CD14-positive monocyte (primary cell): Measurements from ENCODE around the gene LRCH1. TPM values are rescaled to one million over a fixed set of nuclear protein-coding genes. Genes with fewer than 3 reads are reported as not detected.

Source experiments
- DNase-seq, 3 donors: peaks; one replicate each; pipeline ENCODE4 v3.0.0-alpha.2; 2011 to 2022
- H2AFZ ChIP-seq: 2 replicates; pipeline ENCODE4 v1.6.0; 2012; ENCODE audit warnings: mild to moderate bottlenecking, low read depth, low read length, inconsistent platforms; ENCODE audit not compliant: insufficient read depth, poor library complexity, severe bottlenecking
- H3K27ac ChIP-seq, 2 donors: 1 replicate in 1 of 2; 2 replicates in 1 of 2; pipeline ENCODE4 v1.5.1; 2012 to 2013; ENCODE audit warnings: low read length in 2 of 2, control low read depth in 1 of 2, inconsistent platforms in 1 of 2, low read depth in 1 of 2, mild to moderate bottlenecking in 1 of 2
- H3K27me3 ChIP-seq, 2 donors: one replicate each; pipeline versions ENCODE4 v1.6.0 to v1.6.1; 2011 to 2013; ENCODE audit warnings: low read length in 2 of 2; ENCODE audit not compliant: control insufficient read depth in 2 of 2, insufficient read depth in 2 of 2
- H3K36me3 ChIP-seq, 2 donors: replicated peaks in 1 of 2; 1 replicate in 1 of 2; 2 replicates in 1 of 2; pipeline versions ENCODE4 v1.5.1 to v1.6.1; 2012 to 2013; ENCODE audit warnings: low read length in 2 of 2, control low read depth in 1 of 2, inconsistent platforms in 1 of 2, mild to moderate bottlenecking in 1 of 2; ENCODE audit not compliant: insufficient read depth in 2 of 2, control insufficient read depth in 1 of 2
- H3K4me1 ChIP-seq, 2 donors: 1 replicate in 1 of 2; 2 replicates in 1 of 2; pipeline versions ENCODE4 v1.5.1 to v1.6.1; 2012 to 2013; ENCODE audit warnings: low read length in 2 of 2, control low read depth in 1 of 2, inconsistent platforms in 1 of 2, mild to moderate bottlenecking in 1 of 2, moderate library complexity in 1 of 2; ENCODE audit not compliant: insufficient read depth in 2 of 2, control insufficient read depth in 1 of 2
- H3K4me2 ChIP-seq: replicated peaks from 2 replicates; pipeline ENCODE3; 2012; ENCODE audit warnings: low read length, moderate library complexity, mild to moderate bottlenecking; ENCODE audit not compliant: poor library complexity, severe bottlenecking; ENCODE audit errors: extremely low read depth
- H3K4me3 ChIP-seq, 3 experiments: fragments of 200-600 bp in 1 of 3; sonication (generic) in 1 of 3; replicated peaks in 1 of 3; 1 replicate in 2 of 3; 2 replicates in 1 of 3; pipeline ENCODE4 v1.5.1; 2011 to 2013; ENCODE audit warnings: low read length in 3 of 3, mild to moderate bottlenecking in 3 of 3, control low read depth in 2 of 3, low read depth in 2 of 3, inconsistent platforms in 1 of 3, moderate library complexity in 1 of 3
- H3K79me2 ChIP-seq: 2 replicates; pipeline ENCODE4 v1.6.0; 2012; ENCODE audit warnings: mild to moderate bottlenecking, control low read depth, inconsistent platforms, low read length, moderate library complexity; ENCODE audit not compliant: insufficient read depth
- H3K9ac ChIP-seq: 2 replicates; pipeline ENCODE4 v1.6.0; 2017; ENCODE audit warnings: low read length, mild to moderate bottlenecking; ENCODE audit not compliant: insufficient read depth, poor library complexity, severe bottlenecking
- H3K9me3 ChIP-seq, 2 donors: replicated peaks in 1 of 2; 1 replicate in 1 of 2; 2 replicates in 1 of 2; pipeline versions ENCODE4 v1.5.1 to v1.6.1; 2012 to 2013; ENCODE audit warnings: low read length in 2 of 2, control low read depth in 1 of 2; ENCODE audit not compliant: control insufficient read depth in 1 of 2, insufficient read depth in 1 of 2
- H4K20me1 ChIP-seq: 2 replicates; pipeline ENCODE4 v1.6.0; 2012; ENCODE audit warnings: mild to moderate bottlenecking, low read length, control low read depth, moderate library complexity; ENCODE audit not compliant: insufficient read depth
- H3K27ac Mint-ChIP-seq, 7 donors: one replicate each; pipeline ENCODE4 v1.8.0; 2020; ENCODE audit warnings: mild to moderate bottlenecking in 7 of 7, mixed read lengths in 7 of 7, moderate library complexity in 6 of 7, inconsistent platforms in 2 of 7
- H3K27me3 Mint-ChIP-seq, 3 donors: one replicate each; pipeline ENCODE4 v1.8.0; 2021 to 2022; ENCODE audit warnings: low read depth in 3 of 3, mild to moderate bottlenecking in 3 of 3, mixed read lengths in 3 of 3, moderate library complexity in 3 of 3, inconsistent platforms in 1 of 3
- H3K36me3 Mint-ChIP-seq, 2 donors: one replicate each; pipeline ENCODE4 v1.8.0; 2020; ENCODE audit warnings: mixed read lengths in 2 of 2, inconsistent platforms in 1 of 2, mild to moderate bottlenecking in 1 of 2
- H3K4me1 Mint-ChIP-seq: one replicate; pipeline ENCODE4 v1.8.0; 2020; ENCODE audit warnings: mild to moderate bottlenecking, mixed read lengths
- H3K4me3 Mint-ChIP-seq, 2 donors: one replicate each; pipeline ENCODE4 v1.8.0; 2020; ENCODE audit warnings: mild to moderate bottlenecking in 2 of 2, mixed read lengths in 2 of 2, moderate library complexity in 1 of 2
- H3K9me3 Mint-ChIP-seq, 7 donors: one replicate each; pipeline ENCODE4 v1.8.0; 2020 to 2022; ENCODE audit warnings: mixed read lengths in 7 of 7, mild to moderate bottlenecking in 6 of 7, moderate library complexity in 6 of 7, inconsistent platforms in 2 of 7
- WGBS: methylation state at CpG from one replicate; pipeline ENCODE4 v1.1.5; 2013; ENCODE audit warnings: missing lambda C conversion rate; ENCODE audit not compliant: insufficient coverage; 5-methylcytosine and 5-hydroxymethylcytosine counted together
- intact Hi-C, 2 donors: fragments of 100-400 bp; cut with micrococcal nuclease; formaldehyde crosslinking; loops; one replicate each; pipeline versions ENCODE4 v1.15.0 to v1.15.1; 2023
- polyA plus RNA-seq, 3 donors: library from polyadenylated mRNA; depleted of rRNA in 1 of 3; unstranded in 2 of 3; stranded (reverse) in 1 of 3; fragments of 300-500 nt in 2 of 3; fragments of >200 nt in 1 of 3; fragmentation: Illumina TruSeq in 2 of 3; gene quantifications; 1 replicate in 2 of 3; 2 replicates in 1 of 3; pipeline ENCODE4 v1.2.3, GENCODE V29; 2012 to 2021
- TF ChIP-seq, protein P1 (sequence below): fragments of 200-600 bp; IDR thresholded peaks from one replicate; pipeline ENCODE4 v1.8.0; 2022; ENCODE audit warnings: antibody characterized with exemption, mild to moderate bottlenecking

The LRCH1 gene
- polyA plus RNA-seq, 3 donors = 0.88 to 7.1 (median 2.1) TPM

GRCh38 chr13:46555722-46556417 is 2.9 kb downstream of the LRCH1 start:
- Mint-ChIP-seq H3K36me3 (no peaks in the 10 kb centered on the region), H3K4me1 (peaks cover 38% of the 10 kb centered on the region), H3K27me3 (peaks cover 6 to 14% (median 10%) of the 10 kb centered on the region in 3 donors), H3K27ac (no peak overlapping the region), H3K9me3 (peaks cover 0 to 2% (median 0%) of the 10 kb centered on the region in 7 donors), H3K4me3 (no peak overlapping the region)
- H3K36me3 ChIP-seq = no peaks in the 10 kb centered on the region
- H3K9me3 ChIP-seq = no peaks in the 10 kb centered on the region
- no peaks in the 10 kb centered on the region for H3K27me3 ChIP-seq
- H3K79me2 ChIP-seq = peaks cover 77% of the 10 kb centered on the region
- intact Hi-C loops = loop anchor here in 1 of 2 donors (10.0 kb wide), 1 partner anchor 89 kb away; no protein-coding TSS in a partner anchor
- TF ChIP-seq, protein P1, sequence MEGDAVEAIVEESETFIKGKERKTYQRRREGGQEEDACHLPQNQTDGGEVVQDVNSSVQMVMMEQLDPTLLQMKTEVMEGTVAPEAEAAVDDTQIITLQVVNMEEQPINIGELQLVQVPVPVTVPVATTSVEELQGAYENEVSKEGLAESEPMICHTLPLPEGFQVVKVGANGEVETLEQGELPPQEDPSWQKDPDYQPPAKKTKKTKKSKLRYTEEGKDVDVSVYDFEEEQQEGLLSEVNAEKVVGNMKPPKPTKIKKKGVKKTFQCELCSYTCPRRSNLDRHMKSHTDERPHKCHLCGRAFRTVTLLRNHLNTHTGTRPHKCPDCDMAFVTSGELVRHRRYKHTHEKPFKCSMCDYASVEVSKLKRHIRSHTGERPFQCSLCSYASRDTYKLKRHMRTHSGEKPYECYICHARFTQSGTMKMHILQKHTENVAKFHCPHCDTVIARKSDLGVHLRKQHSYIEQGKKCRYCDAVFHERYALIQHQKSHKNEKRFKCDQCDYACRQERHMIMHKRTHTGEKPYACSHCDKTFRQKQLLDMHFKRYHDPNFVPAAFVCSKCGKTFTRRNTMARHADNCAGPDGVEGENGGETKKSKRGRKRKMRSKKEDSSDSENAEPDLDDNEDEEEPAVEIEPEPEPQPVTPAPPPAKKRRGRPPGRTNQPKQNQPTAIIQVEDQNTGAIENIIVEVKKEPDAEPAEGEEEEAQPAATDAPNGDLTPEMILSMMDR = no peak
- H3K4me3 ChIP-seq = no peak overlapping the region
- H3K9ac ChIP-seq = no peak overlapping the region
- no peak overlapping the region for H3K4me2 ChIP-seq
- peaks cover 18 to 30% of the 10 kb centered on the region in 2 donors for H3K4me1 ChIP-seq
- no peak for DNase-seq
- WGBS = no CpG with 5 or more reads among the region's 4 CpGs
- H3K27ac ChIP-seq = no peak overlapping the region
- peaks cover 76% of the 10 kb centered on the region for H4K20me1 ChIP-seq
- no peak overlapping the region for H2AFZ ChIP-seq

- TF ChIP-seq, protein P1 = no peak
- H4K20me1 ChIP-seq = peaks cover 81% of the 10 kb centered on the region
- H3K79me2 ChIP-seq = peaks cover 83% of the 10 kb centered on the region
- Mint-ChIP-seq H3K36me3 (no peaks in the 10 kb centered on the region), H3K4me3 (no peak overlapping the region), H3K27me3 (peaks cover 6 to 12% (median 10%) of the 10 kb centered on the region in 3 donors), H3K4me1 (peaks cover 35% of the 10 kb centered on the region), H3K9me3 (peaks cover 0 to 2% (median 0%) of the 10 kb centered on the region in 7 donors), H3K27ac (no peak overlapping the region)
- H3K4me1 ChIP-seq = peaks cover 18 to 27% of the 10 kb centered on the region in 2 donors
- H3K4me3 ChIP-seq = no peak overlapping the region
- H3K9ac ChIP-seq = no peak overlapping the region
- no peak overlapping the region for H3K27ac ChIP-seq
- WGBS = 100% methylated on average over 2 of the region's 6 CpGs
- H3K4me2 ChIP-seq = no peak overlapping the region
- intact Hi-C loops = loop anchor here in 1 of 2 donors (10.0 kb wide), 1 partner anchor 88 kb away; no protein-coding TSS in a partner anchor
- no peaks in the 10 kb centered on the region for H3K36me3 ChIP-seq
- no peak overlapping the region for H2AFZ ChIP-seq
- no peaks in the 10 kb centered on the region for H3K27me3 ChIP-seq
- H3K9me3 ChIP-seq = no peaks in the 10 kb centered on the region
- no peak for DNase-seq
These were observed 3.4 kb downstream of the LRCH1 start for GRCh38 chr13:46556418-46556779.
